Activated CD4-positive, CD25-positive, alpha-beta regulatory T cell treated with anti-CD3 and anti-CD28 coated beads, Interleukin-2, amount 50 U/mL, for 16 hours (primary cell): ENCODE measurements around the gene HUWE1.
"Not testable (repeated sequence)": the region's sequence is repeated elsewhere in the genome, so short reads cannot be mapped to it uniquely, and the experiment has no call there.

ENCODE experiments used
- DNase-seq: peaks from one replicate; pipeline ENCODE4 v3.0.0-alpha.2; 2020; ENCODE audit warnings: low read depth, low spot score

HUWE1 gene

GRCh38 chrX:53606456-53606855 lies 80.1 kb downstream of the HUWE1 start:
- no peak for DNase-seq

GRCh38 chrX:53605004-53605403 lies 81.5 kb downstream of the HUWE1 start:
- no peak for DNase-seq

- DNase-seq = no peak
These were observed 86.6 kb downstream of the HUWE1 start for GRCh38 chrX:53599781-53600396.

GRCh38 chrX:53598169-53598568 lies 88.3 kb downstream of the HUWE1 start:
- DNase-seq = no peak

- no peak for DNase-seq
These were observed 91.2 kb downstream of the HUWE1 start for GRCh38 chrX:53595266-53595810.

- DNase-seq = no peak
These were observed 92.2 kb downstream of the HUWE1 start for GRCh38 chrX:53594354-53594753.

GRCh38 chrX:53587795-53588420 lies 98.6 kb downstream of the HUWE1 start:
- no peak for DNase-seq

GRCh38 chrX:53584891-53585290 lies 101.6 kb downstream of the HUWE1 start:
- no peak for DNase-seq

GRCh38 chrX:53583571-53583970 lies 102.9 kb downstream of the HUWE1 start:
- DNase-seq = no peak

- no peak for DNase-seq
These were observed 105.6 kb downstream of the HUWE1 start for GRCh38 chrX:53580742-53581504.

GRCh38 chrX:53571494-53571893 lies 115.0 kb downstream of the HUWE1 start:
- no peak for DNase-seq

- no peak for DNase-seq
These were observed 123.2 kb downstream of the HUWE1 start for GRCh38 chrX:53563324-53563723.

GRCh38 chrX:53561912-53562311 lies 124.6 kb downstream of the HUWE1 start:
- DNase-seq = no peak

GRCh38 chrX:53558646-53559045 lies 127.9 kb downstream of the HUWE1 start:
- DNase-seq = no peak

- no peak for DNase-seq
These were observed 129.7 kb downstream of the HUWE1 start for GRCh38 chrX:53556868-53557267.

GRCh38 chrX:53550756-53551463 lies 135.6 kb downstream of the HUWE1 start:
- no peak for DNase-seq

GRCh38 chrX:53547668-53548067 lies 138.9 kb downstream of the HUWE1 start:
- DNase-seq = no peak

GRCh38 chrX:53544936-53545335 lies 141.6 kb downstream of the HUWE1 start:
- no peak for DNase-seq

- no peak for DNase-seq
These were observed 147.7 kb downstream of the HUWE1 start for GRCh38 chrX:53538781-53539180.

GRCh38 chrX:53531255-53531966 lies 155.1 kb downstream of the HUWE1 start:
- DNase-seq = not testable (repeated sequence)

GRCh38 chrX:53526999-53527398 lies 159.5 kb downstream of the HUWE1 start:
- no peak for DNase-seq
